ENCODE data around the gene PFAS. TPM values are rescaled to one million over a fixed set of nuclear protein-coding genes. Genes with fewer than 3 reads are reported as not detected.

Gene PFAS
- total RNA-seq, 1 experiment from 2014 or later: 18.4 TPM

DNA sequence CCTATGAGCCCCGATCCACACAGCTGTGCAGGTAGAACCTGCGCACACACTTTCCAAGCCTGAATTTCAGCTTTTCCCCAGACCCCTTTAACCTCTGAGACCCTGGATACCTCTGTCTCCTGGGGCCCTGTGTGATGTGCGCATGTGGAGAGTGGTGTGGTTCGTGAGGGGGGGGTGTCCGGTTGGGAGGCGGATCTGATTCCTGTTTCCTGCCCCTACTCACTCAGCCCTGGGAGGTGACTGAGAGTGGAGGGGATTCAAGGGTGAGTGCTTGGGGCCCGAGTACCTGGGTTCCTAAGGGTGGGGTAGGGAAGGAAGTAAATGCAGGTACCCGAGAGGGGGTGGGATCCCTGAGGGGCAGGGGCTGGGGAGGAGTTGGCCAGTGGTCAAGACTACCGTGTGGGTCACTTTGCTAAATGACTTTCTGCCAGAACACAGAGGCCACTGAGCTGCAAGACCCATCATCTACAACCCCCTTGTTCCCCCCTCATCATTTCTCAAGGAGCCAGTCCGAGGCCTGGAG is 61.6 kb downstream of the PFAS start:
- DNase-seq (ENCODE audit: low spot score): no peak

DNA sequence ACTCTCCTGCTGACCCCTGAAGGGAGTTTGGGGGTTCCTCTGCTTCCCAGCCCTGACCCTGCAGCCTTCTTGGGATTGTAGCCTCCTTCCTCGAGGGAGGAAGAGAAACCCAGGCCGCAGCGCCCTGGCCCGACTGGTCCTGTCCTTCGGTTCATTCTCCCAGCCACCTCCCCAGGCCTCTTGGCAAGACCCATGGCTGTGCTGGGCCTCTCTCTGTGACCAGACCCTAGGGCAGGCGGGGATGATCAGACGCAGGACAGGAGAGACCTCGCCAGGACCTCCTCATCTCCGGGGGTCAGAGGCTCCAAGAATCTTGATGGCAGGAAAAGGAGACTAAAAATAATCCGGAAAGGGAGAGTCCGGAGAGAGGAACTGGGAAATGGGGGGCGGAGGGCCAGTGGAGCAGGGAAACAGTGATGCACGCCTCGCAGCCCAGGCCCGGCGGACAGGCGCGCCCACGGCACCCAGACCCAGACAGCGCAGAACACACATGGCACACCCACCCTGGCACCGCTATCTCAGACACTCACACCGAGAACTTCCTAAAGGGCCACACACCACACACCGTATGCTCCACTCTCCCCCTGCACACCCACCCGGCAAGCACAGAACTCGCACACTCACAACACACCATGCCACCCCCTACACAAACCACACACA is 62.2 kb downstream of the PFAS start:
- no peak for DNase-seq (ENCODE audit: low spot score)

- DNase-seq (ENCODE audit: low spot score): no peak
Observed at GRCh38 chr17:8312251-8312650, 63.2 kb downstream of the PFAS start.

DNA sequence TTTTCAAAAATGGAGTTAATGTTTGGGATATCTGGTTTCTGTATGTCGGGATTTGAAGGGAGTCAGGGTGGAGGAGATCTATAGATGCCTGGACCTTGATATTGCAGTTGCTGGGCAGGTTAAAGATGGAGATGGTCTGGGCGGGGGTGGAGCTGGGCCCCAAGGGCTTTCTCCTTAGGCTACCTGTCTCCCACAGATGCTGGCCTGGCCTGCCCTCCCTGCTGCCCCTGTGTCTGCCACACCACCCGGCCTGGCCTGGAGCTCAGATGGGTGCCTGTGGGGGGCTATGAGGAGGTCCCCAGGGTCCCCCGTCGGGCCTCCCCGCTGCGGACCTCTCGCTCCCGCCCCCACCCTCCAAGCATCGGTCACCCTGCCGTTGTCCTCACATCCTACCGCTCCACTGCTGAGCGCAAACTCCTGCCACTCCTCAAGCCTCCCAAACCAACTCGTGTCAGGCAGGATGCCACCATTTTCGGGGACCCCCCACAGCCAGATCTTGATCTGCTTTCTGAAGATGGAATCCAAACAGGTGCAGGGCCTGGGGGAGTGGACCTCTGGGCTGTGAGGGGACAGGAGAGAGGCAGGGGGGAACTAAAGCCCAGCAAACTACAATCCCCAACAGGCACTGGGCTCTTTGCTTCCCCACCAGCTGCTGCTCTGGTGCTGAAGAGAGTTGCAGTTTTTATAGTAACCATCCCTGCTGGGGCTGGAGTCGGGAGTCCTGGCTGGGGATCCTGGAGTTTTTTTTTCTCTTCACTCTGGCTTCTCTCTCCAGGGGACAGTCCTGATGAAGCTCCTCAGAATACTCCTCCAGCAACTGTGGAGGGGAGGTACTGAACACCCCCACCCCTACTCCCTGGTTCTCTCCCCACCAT is 63.9 kb downstream of the PFAS start:
- no peak for DNase-seq (ENCODE audit: low spot score)

DNA sequence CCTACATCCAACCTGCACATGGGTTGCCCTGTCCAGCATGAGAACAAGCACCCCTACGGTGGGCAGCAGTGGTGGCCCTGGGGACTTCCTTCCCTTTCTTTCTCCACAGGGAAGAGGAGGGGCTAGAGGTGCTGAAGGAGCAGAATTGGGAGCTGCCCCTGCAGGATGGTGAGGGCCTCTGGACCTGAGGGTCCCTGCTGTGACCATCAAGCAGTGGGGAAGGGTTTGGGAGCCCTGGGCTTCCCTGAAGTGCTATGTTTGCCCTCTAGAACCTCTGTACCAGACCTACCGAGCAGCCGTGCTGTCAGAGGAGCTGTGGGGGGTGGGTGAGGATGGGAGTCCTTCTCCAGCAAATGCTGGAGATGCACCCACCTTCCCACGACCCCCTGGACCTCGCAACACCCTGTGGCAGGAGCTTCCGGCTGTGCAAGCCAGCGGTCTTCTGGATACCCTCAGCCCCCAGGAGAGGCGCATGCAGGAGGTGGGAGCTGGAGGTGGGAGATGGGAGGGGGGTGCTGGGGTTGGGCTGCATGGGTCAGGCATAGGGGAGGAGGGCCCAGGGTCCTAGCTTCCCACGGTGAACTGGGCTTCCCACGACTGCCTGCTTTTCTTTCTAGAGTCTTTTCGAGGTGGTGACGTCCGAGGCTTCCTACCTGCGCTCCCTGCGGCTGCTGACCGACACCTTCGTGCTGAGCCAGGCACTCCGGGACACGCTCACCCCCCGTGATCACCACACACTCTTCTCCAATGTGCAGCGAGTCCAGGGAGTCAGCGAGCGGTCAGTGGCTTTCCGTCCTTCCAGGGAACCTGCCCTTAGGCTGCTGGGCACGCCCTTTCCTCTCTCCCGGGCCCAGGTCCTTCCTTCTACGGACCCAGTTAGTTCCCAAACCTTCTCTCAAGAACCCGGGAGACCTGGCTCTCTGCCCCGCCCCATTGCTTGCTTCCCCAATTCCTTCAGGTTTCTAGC is 66.0 kb downstream of the PFAS start:
- no peak for DNase-seq (ENCODE audit: low spot score)

GRCh38 chr17:8315764-8316217 is 66.7 kb downstream of the PFAS start:
- no peak for DNase-seq (ENCODE audit: low spot score)

GRCh38 chr17:8318010-8318935 is 69.2 kb downstream of the PFAS start:
- no peak for DNase-seq (ENCODE audit: low spot score)

Other genes starting within 250 kb of the PFAS start
- gene GUCY2D, start 246.7 kb upstream of the PFAS start, total RNA-seq (2014; rRNA removed; shearing (Covaris generic)): not detected in 2 replicates
- not detected in 2 replicates for gene ALOX15B, start 210.2 kb upstream of the PFAS start, total RNA-seq (2014; rRNA removed; shearing (Covaris generic))
- not detected in 2 replicates for gene ALOX12B, start 161.6 kb upstream of the PFAS start, total RNA-seq (2014; rRNA removed; shearing (Covaris generic))
- gene ALOXE3, start 130.8 kb upstream of the PFAS start, total RNA-seq (2014; rRNA removed; shearing (Covaris generic)): not detected in 2 replicates
- gene HES7, start 125.2 kb upstream of the PFAS start, total RNA-seq (2014; rRNA removed; shearing (Covaris generic)): 0.14 TPM in 1 of 2 replicates, not detected in the other
- 4.4 and 4.6 TPM in 2 replicates for gene PER1, start 96.9 kb upstream of the PFAS start, total RNA-seq (2014; rRNA removed; shearing (Covaris generic))
- 0.64 TPM in 2 replicates for gene VAMP2, start 86.3 kb upstream of the PFAS start, total RNA-seq (2014; rRNA removed; shearing (Covaris generic))
- gene TMEM107, start 72.9 kb upstream of the PFAS start, total RNA-seq (2014; rRNA removed; shearing (Covaris generic)): 1.7 and 13.3 TPM in 2 replicates
- gene BORCS6, start 59.1 kb upstream of the PFAS start, total RNA-seq (2014; rRNA removed; shearing (Covaris generic)): 0.62 and 0.68 TPM in 2 replicates
- gene AURKB, start 38.7 kb upstream of the PFAS start, total RNA-seq (2014; rRNA removed; shearing (Covaris generic)): 33.4 and 50.5 TPM in 2 replicates
- 3.0 and 3.3 TPM in 2 replicates for gene CTC1, start 1.2 kb upstream of the PFAS start, total RNA-seq (2014; rRNA removed; shearing (Covaris generic))
- 5.3 and 5.6 TPM in 2 replicates for gene RANGRF, start 39.4 kb downstream of the PFAS start, total RNA-seq (2014; rRNA removed; shearing (Covaris generic))
- 0.81 TPM in 1 of 2 replicates, not detected in the other for gene SLC25A35, start 46.1 kb downstream of the PFAS start, total RNA-seq (2014; rRNA removed; shearing (Covaris generic))
- not detected in 2 replicates for gene ARHGEF15, start 61.0 kb downstream of the PFAS start, total RNA-seq (2014; rRNA removed; shearing (Covaris generic))
- gene ODF4, start 90.6 kb downstream of the PFAS start, total RNA-seq (2014; rRNA removed; shearing (Covaris generic)): not detected in 2 replicates
- gene RPL26, start 133.9 kb downstream of the PFAS start, total RNA-seq (2014; rRNA removed; shearing (Covaris generic)): 2,934 and 3,123 TPM in 2 replicates
- not detected in 2 replicates for gene RNF222, start 148.5 kb downstream of the PFAS start, total RNA-seq (2014; rRNA removed; shearing (Covaris generic))
- 16.1 and 31.8 TPM in 2 replicates for gene NDEL1, start 186.6 kb downstream of the PFAS start, total RNA-seq (2014; rRNA removed; shearing (Covaris generic))

All from H4 (cell line).